A204.1 (cell line): ENCODE measurements around the gene SC5D.

Experiments
- FAIRE-seq: peaks from 2 replicates; lab custom pipeline; 2012; peaks lifted over from hg19 to GRCh38; lab: Jason Lieb, UNC

The SC5D gene

DNA sequence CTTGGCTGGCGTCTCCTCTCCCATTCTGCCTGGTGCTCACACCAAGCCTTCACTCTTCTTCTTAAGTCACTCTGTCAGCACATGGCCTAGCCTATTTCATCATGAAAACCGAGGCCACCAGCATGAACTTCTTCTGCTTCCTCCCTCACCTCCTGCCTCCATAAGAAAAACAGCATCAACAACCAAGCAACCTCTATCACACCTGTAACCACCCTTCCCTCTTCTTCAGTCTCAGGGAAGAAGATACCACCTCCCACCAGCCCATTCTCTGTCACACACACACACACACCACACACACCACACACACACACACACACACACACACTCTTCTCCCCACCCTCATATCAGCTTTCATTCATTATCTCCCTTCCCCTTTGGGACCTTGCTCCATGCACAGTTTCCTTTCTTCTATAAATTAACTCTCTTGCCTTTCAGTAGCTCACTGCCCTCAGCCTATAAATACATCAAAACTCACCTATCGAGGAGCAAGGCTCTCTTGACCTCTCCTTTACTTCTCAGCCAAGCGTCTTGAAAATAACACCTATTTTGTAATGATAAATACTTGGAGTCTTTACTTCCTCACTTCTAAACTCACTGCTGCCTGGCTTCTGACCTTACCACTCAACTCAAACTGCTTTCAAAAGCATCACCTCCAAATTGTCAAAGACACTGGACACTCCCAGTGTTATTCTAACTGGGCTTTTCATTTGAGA is 36.6 kb downstream of the SC5D start:
- FAIRE-seq, result no peak

GRCh38 chr11:121329781-121330395 is 37.3 kb downstream of the SC5D start:
- no peak for FAIRE-seq

- FAIRE-seq, result no peak
These were observed 38.3 kb downstream of the SC5D start for GRCh38 chr11:121330614-121331435.

- peak; percentile 11 for FAIRE-seq
These were observed 42.6 kb downstream of the SC5D start for GRCh38 chr11:121334973-121335710.

- no peak for FAIRE-seq
These were observed 43.8 kb downstream of the SC5D start for GRCh38 chr11:121336279-121336937.

- FAIRE-seq, result no peak
These were observed 44.5 kb downstream of the SC5D start for GRCh38 chr11:121337078-121337477.

GRCh38 chr11:121337740-121338272 is 45.2 kb downstream of the SC5D start:
- FAIRE-seq, result no peak

DNA sequence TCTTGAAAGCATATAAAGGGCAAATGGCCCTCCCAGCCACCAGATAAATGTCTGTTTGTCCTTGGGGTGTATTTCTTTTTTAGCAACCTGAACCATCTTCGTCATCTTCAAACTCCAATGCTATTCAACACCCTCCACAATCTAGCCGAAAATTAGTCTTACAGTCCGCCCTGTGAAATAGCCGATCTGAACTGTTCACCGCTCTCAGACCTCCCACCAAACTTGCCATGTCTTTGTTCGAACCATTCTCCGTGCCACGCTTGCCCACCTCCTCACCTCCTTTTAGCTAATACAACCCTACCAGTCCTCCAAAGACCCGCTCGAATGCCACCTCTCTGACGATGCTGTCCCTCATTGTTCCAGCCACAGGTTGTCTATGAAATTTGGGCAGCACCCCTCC is 46.0 kb downstream of the SC5D start:
- no peak for FAIRE-seq

- no peak for FAIRE-seq
These were observed 47.5 kb downstream of the SC5D start for GRCh38 chr11:121340032-121340580.

- no peak for FAIRE-seq
These were observed 49.0 kb downstream of the SC5D start for GRCh38 chr11:121341609-121342008.

DNA sequence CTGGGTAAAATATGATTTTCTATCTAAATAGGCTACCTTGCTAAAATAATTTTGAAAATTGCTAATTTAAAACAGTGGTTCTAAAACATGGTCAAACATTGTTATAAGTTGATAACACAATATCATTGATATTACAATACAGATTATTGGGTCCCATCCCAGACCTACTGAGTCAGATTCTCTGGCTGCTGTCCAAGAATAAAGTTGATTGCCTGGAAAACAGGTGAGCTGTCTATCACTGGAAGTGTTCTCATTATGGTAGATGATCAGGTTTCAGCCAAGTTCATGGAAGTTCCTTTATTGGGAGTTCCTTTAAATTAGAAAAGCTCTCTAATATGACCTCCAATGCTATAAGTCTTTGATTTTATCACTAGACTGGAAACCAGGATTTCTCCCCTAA is 52.3 kb downstream of the SC5D start:
- FAIRE-seq, result no peak

GRCh38 chr11:121347094-121347493 is 54.5 kb downstream of the SC5D start:
- no peak for FAIRE-seq

DNA sequence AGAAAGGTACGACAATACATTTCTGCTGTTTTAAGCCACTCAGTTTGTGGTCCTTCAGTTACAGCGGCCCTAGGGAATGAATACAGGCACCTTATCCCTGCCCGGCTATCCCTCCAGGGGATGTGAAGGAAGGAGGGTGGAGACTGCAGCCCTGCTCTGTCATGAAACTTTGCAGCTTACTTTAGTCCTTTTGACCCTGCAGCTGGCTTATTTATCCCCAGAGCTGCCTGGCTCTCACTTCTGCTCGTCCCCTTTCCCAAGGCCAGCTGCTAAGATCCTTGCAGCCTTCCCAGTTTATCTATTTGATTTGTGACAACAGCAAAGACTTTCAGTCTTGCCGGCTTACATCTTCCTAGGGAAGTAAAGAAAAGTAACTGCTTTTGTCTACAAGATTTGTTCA is 55.2 kb downstream of the SC5D start:
- FAIRE-seq, result no peak

- FAIRE-seq, result no peak
These were observed 55.8 kb downstream of the SC5D start for GRCh38 chr11:121348220-121348875.

- FAIRE-seq, result no peak
These were observed 57.2 kb downstream of the SC5D start for GRCh38 chr11:121349790-121350189.

- no peak for FAIRE-seq
These were observed 57.9 kb downstream of the SC5D start for GRCh38 chr11:121350314-121351082.

GRCh38 chr11:121351083-121351630 is 58.6 kb downstream of the SC5D start:
- no peak for FAIRE-seq

DNA sequence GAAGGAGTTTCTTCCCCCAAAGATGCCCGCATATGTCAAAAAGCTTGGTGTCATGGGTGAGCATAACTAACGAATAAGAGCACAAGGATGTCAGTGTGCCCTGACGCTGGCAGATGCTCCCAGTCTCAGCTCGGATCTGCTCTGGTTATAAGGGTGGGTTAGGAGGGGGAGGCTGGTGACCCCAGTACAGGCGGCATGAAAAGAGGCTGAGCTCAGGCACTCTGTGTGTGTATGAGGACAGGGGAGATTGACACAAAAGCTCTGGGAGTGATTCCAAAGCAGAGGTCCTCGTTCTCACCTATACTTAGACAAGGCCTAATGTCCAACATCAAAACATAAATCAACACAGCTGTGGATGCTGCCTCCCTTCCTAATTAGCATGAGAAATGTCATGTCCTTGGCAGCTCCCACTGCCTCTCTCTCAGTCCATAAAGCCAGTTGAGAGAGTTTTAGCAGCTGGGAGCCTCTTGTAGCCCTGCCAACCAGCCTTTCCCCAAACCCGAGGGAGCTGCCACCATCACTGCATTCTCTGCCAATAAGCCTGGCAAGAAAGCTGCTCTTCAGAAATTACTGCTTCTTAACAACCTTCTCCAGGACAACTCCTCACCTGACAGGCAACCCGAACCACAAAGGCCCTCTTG is 59.8 kb downstream of the SC5D start:
- FAIRE-seq, result no peak

GRCh38 chr11:121354192-121354591 is 61.6 kb downstream of the SC5D start:
- FAIRE-seq, result no peak
